Measurements from ENCODE around the gene GJB3. TPM values are rescaled to one million over a fixed set of nuclear protein-coding genes. Genes with fewer than 3 reads are reported as not detected.

GJB3 gene
- polyA plus RNA-seq, 10 donors, result 0.14 to 2.4 (median 2.4) TPM; not detected in 7

DNA sequence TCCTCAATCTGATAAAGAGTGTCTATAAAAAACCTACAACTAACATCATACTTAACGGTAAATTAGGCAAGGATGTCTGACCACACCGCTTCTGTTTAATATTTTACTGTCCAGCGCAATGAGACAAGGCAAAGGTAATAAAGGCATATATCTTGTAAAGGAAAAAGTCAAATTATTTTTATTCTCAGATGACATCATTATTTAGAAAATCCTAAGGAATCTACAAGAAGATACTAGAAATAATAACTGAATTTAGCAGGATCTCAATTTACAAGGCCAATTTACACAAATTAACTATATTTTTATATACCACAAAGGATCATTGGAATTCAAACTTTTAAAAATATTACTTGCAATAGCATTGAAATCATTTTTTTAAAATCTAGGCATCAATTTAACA lies 41.2 kb downstream of the GJB3 start:
- DNase-seq, result no peak

DNA sequence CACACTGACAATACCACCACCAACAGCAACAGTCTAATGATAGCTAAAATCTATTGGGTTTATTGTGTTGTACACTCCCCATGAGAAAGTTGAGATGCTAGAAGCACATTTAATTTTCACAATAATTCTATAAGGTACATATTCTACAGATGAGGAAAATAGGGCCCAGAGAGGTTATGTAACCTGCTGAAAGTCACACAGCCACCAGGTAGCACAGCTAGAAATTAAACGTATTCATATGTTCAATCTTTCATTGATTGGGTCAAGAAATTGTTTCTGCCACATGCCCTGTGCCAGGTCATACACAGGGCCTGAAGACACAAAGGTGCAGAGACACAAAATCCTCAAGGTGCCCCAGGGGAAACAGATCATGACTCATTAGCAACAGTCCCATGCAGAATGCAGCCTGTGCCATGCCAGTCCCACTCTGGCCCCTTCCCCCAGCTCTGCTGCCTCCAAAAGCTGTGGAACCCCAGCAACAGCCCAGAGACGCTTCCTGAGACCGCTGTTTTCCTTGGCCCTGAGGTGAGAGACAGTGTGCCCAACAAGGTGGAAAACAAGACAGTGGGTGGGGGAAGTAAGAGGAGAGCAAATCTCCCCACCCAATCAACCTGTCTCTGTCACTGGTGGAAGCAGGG lies 43.9 kb downstream of the GJB3 start:
- DNase-seq, result no peak

DNA sequence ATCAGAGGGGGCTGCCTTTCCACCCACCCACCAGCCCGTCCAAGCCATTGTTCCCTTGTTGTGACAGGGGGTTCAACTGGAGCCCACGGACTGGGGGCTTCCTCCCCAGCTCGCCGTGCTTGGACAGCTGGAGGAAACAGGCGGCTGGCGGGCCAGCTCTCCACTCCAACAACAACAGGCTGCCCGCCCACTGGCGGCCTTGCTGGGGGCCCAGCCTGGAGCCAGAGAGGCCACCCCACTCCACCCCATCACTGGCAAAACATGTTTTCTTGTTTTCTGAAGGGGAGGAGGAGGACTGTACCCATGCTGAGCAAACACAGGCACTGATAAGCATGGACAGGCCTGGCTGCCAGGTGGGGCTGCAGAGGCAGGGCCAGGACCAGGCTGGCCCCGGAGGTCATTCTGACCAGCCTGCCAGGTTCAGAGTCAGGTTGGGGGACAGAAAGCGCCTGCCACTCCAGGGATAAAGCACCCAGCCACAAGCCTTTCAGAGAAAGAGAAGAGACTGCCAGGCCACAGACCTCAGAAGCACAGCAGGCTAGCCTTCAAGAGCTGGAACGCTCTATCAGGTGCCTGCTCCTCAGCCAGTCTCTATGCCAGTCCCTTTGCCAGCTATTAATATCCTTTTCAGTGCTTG lies 44.6 kb downstream of the GJB3 start:
- no peak for DNase-seq

DNA sequence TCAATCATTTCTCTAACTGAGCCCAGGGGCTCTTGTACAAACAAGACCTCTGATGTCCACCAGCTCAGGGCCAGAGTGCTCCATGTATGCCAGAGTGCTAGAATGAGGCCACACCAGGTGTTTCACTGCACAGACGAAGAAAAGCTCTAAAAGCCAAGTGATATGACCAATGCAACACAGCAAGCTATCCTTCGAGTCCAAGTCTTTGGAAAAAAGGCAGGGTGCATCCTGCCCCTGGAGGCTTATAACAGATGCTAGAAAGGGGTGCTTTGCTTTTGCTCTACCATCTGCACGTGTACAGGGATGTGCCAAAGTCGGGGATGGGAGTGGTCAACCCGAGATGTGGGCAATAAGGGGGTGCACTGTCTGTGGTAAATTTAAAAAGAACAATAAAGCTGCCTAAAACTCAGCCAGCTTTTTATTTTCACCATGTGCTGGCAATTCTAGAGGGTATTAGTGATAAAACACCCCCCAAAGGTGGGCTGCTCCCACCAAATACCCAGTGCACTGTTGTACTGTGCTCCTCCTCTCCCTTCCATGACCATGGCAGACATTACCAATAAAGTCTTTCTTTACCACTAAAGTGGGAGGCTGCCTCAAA lies 46.4 kb downstream of the GJB3 start:
- no peak for DNase-seq

DNA sequence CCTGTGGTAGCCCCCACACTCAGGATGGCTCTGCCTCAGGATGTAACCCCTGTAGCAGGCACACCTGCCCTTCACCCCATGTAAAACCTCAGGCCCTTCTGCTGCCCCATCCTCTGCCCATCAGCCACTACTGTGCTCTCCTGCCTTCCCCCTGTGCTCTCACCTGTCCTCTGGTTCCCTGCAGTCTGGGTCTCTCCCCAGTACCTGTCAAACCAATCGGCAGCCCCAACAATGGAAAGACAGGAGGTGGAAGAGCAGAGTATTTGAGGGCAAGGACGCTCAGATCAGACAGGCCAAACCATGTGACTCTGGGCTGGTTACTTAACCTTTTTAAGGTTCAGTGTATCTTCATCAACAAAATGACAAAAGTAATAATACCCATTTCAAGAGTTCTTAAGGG lies 47.6 kb downstream of the GJB3 start:
- no peak for DNase-seq

DNA sequence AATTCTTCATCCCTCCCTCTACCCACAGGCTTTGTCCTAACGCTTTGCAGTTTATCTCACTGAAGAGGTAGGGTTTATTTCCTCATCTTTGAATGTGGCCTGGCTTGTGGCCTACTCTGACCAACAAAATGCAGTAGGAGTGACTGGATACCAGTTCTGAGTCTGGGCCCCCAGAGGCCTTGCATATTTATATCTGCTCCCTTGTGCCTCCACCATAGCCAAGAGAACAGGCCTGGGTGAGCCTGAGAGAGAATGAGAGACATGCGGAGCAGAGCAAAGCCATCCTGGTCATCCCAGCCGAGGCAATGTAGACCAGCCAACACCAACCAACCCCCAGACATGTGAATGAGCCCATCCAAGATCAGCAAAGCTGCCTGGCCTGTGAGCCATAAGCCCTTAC lies 48.2 kb downstream of the GJB3 start:
- no peak for DNase-seq

DNA sequence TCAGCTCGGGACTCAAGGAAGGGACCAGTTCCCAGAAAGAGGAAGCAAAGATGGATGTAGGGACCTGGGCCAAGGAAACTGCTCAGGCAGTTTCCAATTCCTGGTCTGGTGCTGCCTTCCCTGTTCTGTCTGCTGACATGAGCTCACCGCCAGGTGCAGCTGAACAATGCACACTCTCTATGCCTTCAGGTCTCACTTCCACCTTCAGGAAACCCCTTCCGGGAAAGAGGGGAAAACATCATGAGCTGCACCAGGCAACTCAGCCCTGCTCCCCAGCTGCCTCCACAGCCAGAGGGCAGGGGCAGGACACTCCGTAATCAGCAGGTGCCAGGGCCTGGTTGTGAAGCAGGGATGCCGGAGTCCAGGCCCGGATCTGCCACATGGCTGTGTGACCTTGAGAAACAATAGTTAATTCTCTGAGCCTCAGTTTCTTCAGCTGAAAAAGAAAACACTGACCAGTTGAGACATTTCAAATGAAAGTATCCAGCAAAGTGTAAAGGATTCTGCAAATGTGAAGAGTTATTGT lies 50.8 kb downstream of the GJB3 start:
- no peak for DNase-seq

DNA sequence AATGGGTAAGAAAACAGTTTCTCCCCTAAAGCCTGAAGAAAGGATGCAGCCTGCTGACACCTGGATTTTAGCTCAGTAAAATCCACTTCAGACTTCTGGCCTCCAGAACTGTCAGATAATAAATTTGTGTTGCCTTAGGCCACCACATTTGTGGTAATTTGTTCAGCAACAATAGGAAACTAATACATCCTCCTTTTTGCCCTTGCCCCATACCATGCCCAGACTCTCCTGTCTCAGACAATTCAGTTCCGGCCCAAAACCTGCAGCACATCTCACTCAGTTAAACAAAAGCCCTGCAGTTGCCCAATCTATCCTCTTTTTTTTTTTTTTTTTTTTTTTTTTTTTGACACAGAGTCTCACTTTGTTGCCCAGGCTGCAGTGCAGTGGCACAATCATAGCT lies 52.7 kb downstream of the GJB3 start:
- DNase-seq, result no peak

Other genes starting within 250 kb of the GJB3 start
- gene GJB5, start 26.2 kb upstream of the GJB3 start, polyA plus RNA-seq (ENCODE audit: insufficient read length in 10 of 10), result 1 to 10 TPM in 2 of 10 donors, under 1 TPM in 6, not detected in 2; 0.09 to 5.2 (median 0.23) TPM
- gene GJB4, start 21.5 kb upstream of the GJB3 start, polyA plus RNA-seq (ENCODE audit: insufficient read length in 10 of 10), result under 1 TPM in 3 of 10 donors, not detected in 7; 0.08 to 0.18 (median 0.17) TPM
- 10 to 100 TPM; 25.9 to 49.9 (median 32.9) TPM for gene GJA4, start 11.8 kb downstream of the GJB3 start, polyA plus RNA-seq (ENCODE audit: insufficient read length in 10 of 10)
- 10 to 100 TPM; 18.9 to 30.1 (median 24.9) TPM for gene SMIM12, start 78.5 kb downstream of the GJB3 start, polyA plus RNA-seq (ENCODE audit: insufficient read length in 10 of 10)
- gene DLGAP3, start 148.4 kb downstream of the GJB3 start, polyA plus RNA-seq (ENCODE audit: insufficient read length in 10 of 10), result 1 to 10 TPM in 1 of 10 donors, under 1 TPM in 8, not detected in 1; 0.11 to 1.5 (median 0.23) TPM
- 10 to 100 TPM; 16.8 to 24.1 (median 19.9) TPM for gene TMEM35B, start 204.1 kb downstream of the GJB3 start, polyA plus RNA-seq (ENCODE audit: insufficient read length in 10 of 10)

Data from muscle of back (tissue), 11 donors.